22Rv1 (cell line): Measurements from ENCODE around the gene TRMT2A.

Source experiments
- H3K27ac ChIP-seq: fragments of 450-650 bp; 2 replicates; pipeline ENCODE4 v1.5.1; 2017
- ZFX ChIP-seq: fragments of 450-650 bp; IDR thresholded peaks from 2 replicates; pipeline ENCODE4 v1.6.1; 2017; ENCODE audit warnings: antibody characterized with exemption, borderline replicate concordance
- TF ChIP-seq, protein P1 (sequence below): fragments of 450-650 bp; IDR thresholded peaks from 2 replicates; pipeline ENCODE4 v1.5.1; 2017; ENCODE audit warnings: mild to moderate bottlenecking

Gene TRMT2A

DNA sequence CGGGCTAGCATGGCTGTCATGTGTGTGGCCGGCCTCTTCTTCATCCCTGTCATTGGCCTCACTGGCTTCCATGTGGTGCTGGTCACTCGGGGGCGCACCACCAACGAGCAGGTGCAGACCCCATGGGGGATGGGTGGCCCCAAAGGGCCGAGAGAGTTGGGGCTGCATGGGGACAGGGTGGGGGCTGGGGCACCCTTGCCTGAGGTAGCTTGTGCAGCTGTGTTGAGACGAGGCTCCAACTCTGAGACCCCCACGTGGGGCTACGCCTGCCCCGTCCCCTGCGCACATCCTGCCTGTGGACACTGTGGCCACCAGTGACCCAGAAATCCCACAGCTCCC, 23.1 kb upstream of the TRMT2A start:
- H3K27ac ChIP-seq = no peak overlapping the region
- no peak for TF ChIP-seq ZFX
- TF ChIP-seq, protein P1, sequence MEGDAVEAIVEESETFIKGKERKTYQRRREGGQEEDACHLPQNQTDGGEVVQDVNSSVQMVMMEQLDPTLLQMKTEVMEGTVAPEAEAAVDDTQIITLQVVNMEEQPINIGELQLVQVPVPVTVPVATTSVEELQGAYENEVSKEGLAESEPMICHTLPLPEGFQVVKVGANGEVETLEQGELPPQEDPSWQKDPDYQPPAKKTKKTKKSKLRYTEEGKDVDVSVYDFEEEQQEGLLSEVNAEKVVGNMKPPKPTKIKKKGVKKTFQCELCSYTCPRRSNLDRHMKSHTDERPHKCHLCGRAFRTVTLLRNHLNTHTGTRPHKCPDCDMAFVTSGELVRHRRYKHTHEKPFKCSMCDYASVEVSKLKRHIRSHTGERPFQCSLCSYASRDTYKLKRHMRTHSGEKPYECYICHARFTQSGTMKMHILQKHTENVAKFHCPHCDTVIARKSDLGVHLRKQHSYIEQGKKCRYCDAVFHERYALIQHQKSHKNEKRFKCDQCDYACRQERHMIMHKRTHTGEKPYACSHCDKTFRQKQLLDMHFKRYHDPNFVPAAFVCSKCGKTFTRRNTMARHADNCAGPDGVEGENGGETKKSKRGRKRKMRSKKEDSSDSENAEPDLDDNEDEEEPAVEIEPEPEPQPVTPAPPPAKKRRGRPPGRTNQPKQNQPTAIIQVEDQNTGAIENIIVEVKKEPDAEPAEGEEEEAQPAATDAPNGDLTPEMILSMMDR = no peak

DNA sequence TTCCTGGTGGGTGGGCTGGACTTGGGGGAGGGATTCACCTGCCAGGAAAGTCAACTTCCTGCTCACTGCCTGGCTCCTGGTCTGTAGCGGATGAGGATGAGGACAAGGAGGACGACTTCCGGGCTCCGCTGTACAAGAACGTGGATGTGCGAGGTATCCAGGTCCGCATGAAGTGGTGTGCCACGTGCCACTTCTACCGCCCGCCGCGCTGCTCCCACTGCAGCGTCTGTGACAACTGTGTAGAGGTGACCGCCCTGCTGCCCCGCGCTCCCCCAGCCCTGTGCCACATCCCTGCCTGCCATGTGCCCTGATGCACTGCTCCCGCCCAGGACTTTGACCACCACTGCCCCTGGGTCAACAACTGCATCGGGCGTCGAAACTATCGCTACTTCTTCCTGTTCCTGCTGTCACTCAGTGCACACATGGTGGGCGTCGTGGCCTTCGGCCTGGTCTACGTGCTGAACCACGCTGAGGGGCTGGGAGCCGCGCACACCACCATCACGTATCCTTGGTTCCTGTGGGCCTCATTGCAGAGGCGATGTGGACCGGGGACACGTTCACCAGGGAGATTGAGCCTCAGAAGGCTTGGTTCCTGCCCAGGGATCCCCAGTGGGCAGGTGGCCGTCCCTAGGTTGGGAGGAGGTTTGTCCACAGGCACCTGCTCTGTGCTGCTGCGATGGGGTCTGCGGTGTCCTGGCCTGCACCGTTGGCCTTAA, 22.5 kb upstream of the TRMT2A start:
- TF ChIP-seq, protein P1 = no peak
- TF ChIP-seq ZFX = no peak
- no peak overlapping the region for H3K27ac ChIP-seq

DNA sequence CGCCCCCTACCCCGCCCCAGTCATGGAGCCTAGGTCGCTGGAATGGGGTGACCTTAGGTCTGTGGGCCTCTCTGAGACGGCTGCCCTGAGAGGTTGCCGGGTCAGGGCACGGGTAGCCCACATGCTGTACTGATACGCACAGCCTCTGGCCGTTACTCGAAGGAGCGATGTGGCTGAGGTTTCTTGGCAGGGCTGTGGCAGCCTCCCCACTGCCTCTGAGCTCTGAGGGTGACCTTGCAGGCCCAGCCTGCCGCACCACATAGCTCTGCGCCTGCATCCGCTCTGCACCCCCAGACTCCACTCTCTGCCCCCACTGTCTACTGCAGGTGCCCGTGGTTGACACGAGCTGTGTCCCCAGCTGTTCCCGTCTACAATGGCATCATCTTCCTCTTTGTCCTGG, 21.8 kb upstream of the TRMT2A start:
- TF ChIP-seq ZFX = no peak
- TF ChIP-seq, protein P1 = no peak
- no peak overlapping the region for H3K27ac ChIP-seq

DNA sequence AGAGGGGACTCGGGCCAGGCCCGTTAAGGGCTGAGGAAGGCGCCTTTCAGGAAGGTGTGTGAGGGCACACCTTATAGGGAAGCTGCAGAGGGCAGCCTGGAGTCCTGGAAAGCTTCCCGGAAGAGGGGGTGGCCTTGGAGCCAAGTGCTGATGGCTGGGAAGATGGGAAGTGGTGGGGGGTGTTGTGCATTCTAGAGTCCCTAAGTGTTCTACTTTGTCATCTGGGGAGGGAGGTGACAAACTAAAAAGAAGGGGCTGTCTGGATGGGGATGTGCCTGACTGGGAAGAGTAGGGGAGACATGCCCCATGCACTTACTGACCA, 21.4 kb upstream of the TRMT2A start:
- no peak overlapping the region for H3K27ac ChIP-seq
- TF ChIP-seq, protein P1 = no peak
- no peak for TF ChIP-seq ZFX

DNA sequence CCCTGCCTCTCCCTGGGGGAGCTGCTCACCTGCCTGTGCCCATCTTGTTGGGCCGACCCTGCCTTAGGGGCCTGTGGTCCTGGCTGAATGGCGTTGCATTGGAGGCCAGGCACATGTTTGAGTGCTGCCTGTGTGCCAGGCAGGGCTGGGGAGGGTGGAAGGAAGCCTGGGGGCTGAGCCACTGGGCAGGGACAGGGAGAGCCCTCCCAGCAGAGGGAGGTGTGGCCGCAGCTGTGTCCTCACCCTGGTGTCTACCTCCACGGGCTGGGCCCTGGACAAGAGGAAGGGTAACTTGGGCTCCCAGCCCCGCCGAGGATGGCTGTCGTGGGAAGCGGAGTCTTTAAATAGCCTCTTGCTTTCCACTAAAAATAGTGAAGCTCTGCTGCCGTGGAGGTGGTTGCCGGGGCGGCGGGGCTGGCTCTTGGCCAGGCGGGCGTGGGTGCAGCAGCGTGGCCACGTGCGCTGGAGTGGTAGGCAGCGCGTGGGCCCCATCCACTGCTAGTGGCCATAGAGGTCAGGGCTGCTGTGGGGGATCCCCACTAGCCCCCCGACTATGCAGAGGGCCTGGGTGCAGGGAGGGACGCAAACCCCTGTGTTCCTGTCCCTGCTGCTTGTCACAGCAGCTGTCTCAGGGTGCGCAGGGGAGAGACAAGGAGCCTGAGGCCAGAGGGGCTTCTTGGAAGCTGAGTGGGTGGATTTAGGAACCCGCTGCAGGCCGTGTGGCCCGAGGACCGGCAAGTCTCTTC, 20.8 kb upstream of the TRMT2A start:
- TF ChIP-seq, protein P1 = no peak
- no peak for TF ChIP-seq ZFX
- no peak overlapping the region for H3K27ac ChIP-seq

DNA sequence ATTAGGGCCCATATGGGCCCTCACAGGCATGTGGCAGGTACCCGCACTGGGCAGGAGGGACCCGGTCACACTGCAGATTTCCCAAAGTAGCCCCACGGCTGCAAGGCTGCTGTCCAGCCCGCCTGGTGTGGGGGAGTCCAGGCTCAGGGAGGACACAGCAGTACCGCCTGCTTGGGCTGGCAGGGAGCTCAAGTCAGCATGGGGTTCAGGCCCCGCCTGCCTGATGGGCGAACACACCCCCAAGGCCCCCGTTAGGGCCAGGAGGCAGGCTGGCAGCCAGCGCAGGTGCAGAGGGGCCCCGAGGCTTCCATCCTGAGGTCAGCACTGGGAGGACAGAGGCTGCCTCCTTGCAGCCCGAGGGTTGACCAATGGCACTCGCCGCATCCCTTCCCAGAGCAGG, 20.1 kb upstream of the TRMT2A start:
- no peak for TF ChIP-seq ZFX
- TF ChIP-seq, protein P1 = no peak
- no peak overlapping the region for H3K27ac ChIP-seq

DNA sequence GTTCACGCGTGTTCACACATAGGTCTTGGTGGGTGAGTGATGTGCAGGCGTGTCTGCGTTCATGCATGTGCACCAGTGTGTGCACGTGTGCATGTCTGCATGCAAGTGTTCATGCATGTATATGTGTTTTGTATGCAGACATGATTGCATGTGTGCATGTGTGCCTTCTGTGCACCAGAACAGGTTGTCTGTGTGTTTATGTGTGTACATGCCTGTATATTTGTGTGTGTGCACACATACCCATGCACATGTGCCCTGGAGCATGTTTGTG, 19.5 kb upstream of the TRMT2A start:
- no peak for TF ChIP-seq ZFX
- H3K27ac ChIP-seq = no peak overlapping the region
